ENCODE data around the gene SHTN1. TPM values are rescaled to one million over a fixed set of nuclear protein-coding genes. Genes with fewer than 3 reads are reported as not detected.

The SHTN1 gene
- total and polyA plus RNA-seq, 2 donors from 2014 or later = 14.0 to 44.2 TPM

DNA sequence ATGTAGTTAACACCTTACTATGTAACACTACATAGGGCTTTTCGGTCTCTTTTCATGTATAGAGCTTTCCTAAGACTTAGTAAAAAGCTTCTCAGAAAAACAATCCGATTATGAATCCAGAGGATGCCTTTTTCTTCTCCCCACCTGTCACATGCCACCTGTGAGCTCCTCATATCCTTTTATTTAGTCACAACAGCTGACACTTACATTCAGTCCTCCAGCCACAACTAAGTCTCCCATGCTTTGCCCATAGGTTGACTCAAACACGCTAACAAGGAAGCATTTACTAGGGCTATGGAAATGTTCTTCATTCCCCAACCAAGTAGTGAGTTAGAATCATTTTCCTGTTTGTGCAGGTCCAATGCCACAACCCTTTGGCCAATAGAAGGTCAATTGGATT lies 147.8 kb downstream of the SHTN1 start:
- H3K4me3 ChIP-seq (ENCODE audit: low read length in 3 of 3) = no peak overlapping the region
- no peaks in the 10 kb centered on the region for H3K36me3 ChIP-seq (ENCODE audit: control insufficient read depth in 2 of 3, insufficient read depth in 3 of 3, low read length in 3 of 3)
- no peaks in the 10 kb centered on the region for H3K27me3 ChIP-seq (ENCODE audit: control insufficient read depth, insufficient read depth, low read length)
- FAIRE-seq (no peak), DNase-seq (no peak)
- H3K4me1 ChIP-seq (ENCODE audit: control insufficient read depth in 2 of 3, insufficient read depth in 2 of 3, low read depth in 1 of 3, low read length in 3 of 3) = no peaks in the 10 kb centered on the region
- intact Hi-C loops (cut with DNase I) = no loop called here
- H3K9me3 ChIP-seq (ENCODE audit: control insufficient read depth in 2 of 3, insufficient read depth in 1 of 3, low read length in 3 of 3) = no peaks in the 10 kb centered on the region
- no peak overlapping the region for H3K27ac ChIP-seq (ENCODE audit: low read depth in 2 of 2, low read length in 2 of 2)
- no peak overlapping the region for H3K9ac ChIP-seq (ENCODE audit: low read length in 3 of 3)
- no peak for TF ChIP-seq CTCF (IDR thresholded peaks at IDR 0.05; ENCODE audit: borderline replicate concordance, extremely low read depth, insufficient read depth)

GRCh38 chr10:116853701-116854100 lies 151.3 kb downstream of the SHTN1 start:
- H3K9me3 ChIP-seq (ENCODE audit: control insufficient read depth in 2 of 3, insufficient read depth in 1 of 3, low read length in 3 of 3) = no peaks in the 10 kb centered on the region
- no peak overlapping the region for H3K4me3 ChIP-seq (ENCODE audit: low read length in 3 of 3)
- H3K4me1 ChIP-seq (ENCODE audit: control insufficient read depth in 2 of 3, insufficient read depth in 2 of 3, low read depth in 1 of 3, low read length in 3 of 3) = peaks cover 0 to 3% (median 0%) of the 10 kb centered on the region in 3 donors
- no peak overlapping the region for H3K27ac ChIP-seq (ENCODE audit: low read depth in 2 of 2, low read length in 2 of 2)
- no peak for FAIRE-seq
- no peaks in the 10 kb centered on the region for H3K27me3 ChIP-seq (ENCODE audit: control insufficient read depth, insufficient read depth, low read length)
- no peaks in the 10 kb centered on the region for H3K36me3 ChIP-seq (ENCODE audit: control insufficient read depth in 2 of 3, insufficient read depth in 3 of 3, low read length in 3 of 3)
- TF ChIP-seq CTCF (IDR thresholded peaks at IDR 0.05; ENCODE audit: borderline replicate concordance, extremely low read depth, insufficient read depth) = no peak
- intact Hi-C loops (cut with DNase I) = no loop called here
- H3K9ac ChIP-seq (ENCODE audit: low read length in 3 of 3) = no peak overlapping the region
- DNase-seq = no peak

DNA sequence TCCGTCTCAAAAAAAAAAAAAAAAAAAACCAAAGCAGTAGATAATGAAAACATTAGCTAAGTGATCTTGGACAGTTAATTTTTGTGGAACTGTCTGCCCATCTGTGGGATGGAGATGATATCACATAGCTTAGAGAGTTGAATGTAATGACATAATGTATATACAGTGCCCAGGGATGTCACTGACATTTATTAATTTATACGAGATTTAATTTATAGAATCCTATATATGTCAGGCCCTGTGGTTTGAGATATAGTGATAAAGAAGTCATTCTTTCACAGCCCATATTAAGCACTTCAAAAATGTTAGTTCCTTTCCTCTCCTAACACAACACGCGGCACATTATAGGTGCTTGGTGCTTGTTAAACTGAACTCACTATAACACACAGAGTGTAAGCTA lies 151.7 kb downstream of the SHTN1 start:
- intact Hi-C loops (cut with DNase I) = no loop called here
- Histone ChIP-seq H3K4me1 (ENCODE audit: control insufficient read depth in 2 of 3, insufficient read depth in 2 of 3, low read depth in 1 of 3, low read length in 3 of 3) (peaks cover 0 to 5% (median 0%) of the 10 kb centered on the region in 3 donors), H3K36me3 (ENCODE audit: control insufficient read depth in 2 of 3, insufficient read depth in 3 of 3, low read length in 3 of 3) (no peaks in the 10 kb centered on the region), H3K9me3 (ENCODE audit: control insufficient read depth in 2 of 3, insufficient read depth in 1 of 3, low read length in 3 of 3) (no peaks in the 10 kb centered on the region), H3K4me3 (ENCODE audit: low read length in 3 of 3) (no peak overlapping the region), H3K27ac (ENCODE audit: low read depth in 2 of 2, low read length in 2 of 2) (no peak overlapping the region), H3K9ac (ENCODE audit: low read length in 3 of 3) (no peak overlapping the region), H3K27me3 (ENCODE audit: control insufficient read depth, insufficient read depth, low read length) (no peaks in the 10 kb centered on the region)
- DNase-seq (no peak), FAIRE-seq (no peak)
- TF ChIP-seq CTCF (IDR thresholded peaks at IDR 0.05; ENCODE audit: borderline replicate concordance, extremely low read depth, insufficient read depth) = no peak

GRCh38 chr10:116852246-116852645 lies 152.7 kb downstream of the SHTN1 start:
- no peak for FAIRE-seq
- Histone ChIP-seq H3K36me3 (ENCODE audit: control insufficient read depth in 2 of 3, insufficient read depth in 3 of 3, low read length in 3 of 3) (no peaks in the 10 kb centered on the region), H3K4me3 (ENCODE audit: low read length in 3 of 3) (no peak overlapping the region), H3K9ac (ENCODE audit: low read length in 3 of 3) (no peak overlapping the region), H3K4me1 (ENCODE audit: control insufficient read depth in 2 of 3, insufficient read depth in 2 of 3, low read depth in 1 of 3, low read length in 3 of 3) (peaks cover 0 to 5% (median 0%) of the 10 kb centered on the region in 3 donors), H3K27ac (ENCODE audit: low read depth in 2 of 2, low read length in 2 of 2) (no peak overlapping the region), H3K27me3 (ENCODE audit: control insufficient read depth, insufficient read depth, low read length) (no peaks in the 10 kb centered on the region), H3K9me3 (ENCODE audit: control insufficient read depth in 2 of 3, insufficient read depth in 1 of 3, low read length in 3 of 3) (no peaks in the 10 kb centered on the region)
- intact Hi-C loops (cut with DNase I) = no loop called here
- TF ChIP-seq CTCF (IDR thresholded peaks at IDR 0.05; ENCODE audit: borderline replicate concordance, extremely low read depth, insufficient read depth) = no peak
- no peak for DNase-seq
